Liver (tissue), 3 donors: Measurements from ENCODE around the gene MRPL10.

Experiments
- ATF3 ChIP-seq: IDR thresholded peaks from 2 replicates; pipeline ENCODE4 v1.6.1; 2016; ENCODE audit warnings: antibody characterized with exemption
- CTCF ChIP-seq: fragments of 150-350 bp; IDR thresholded peaks from 2 replicates; pipeline ENCODE4 v1.5.1; 2017; ENCODE audit warnings: improper control_type of control experiment, low read depth, low read length; ENCODE audit not compliant: missing input control
- GABPA ChIP-seq, 2 donors: IDR thresholded peaks in 1 of 2; conservative IDR thresholded peaks in 1 of 2; 2 replicates each; pipeline ENCODE4 v1.6.1; 2016; ENCODE audit warnings: antibody characterized with exemption in 2 of 2, mild to moderate bottlenecking in 1 of 2, moderate library complexity in 1 of 2
- NR2F2 ChIP-seq: IDR thresholded peaks from 2 replicates; pipeline ENCODE4 v1.6.1; 2016; ENCODE audit warnings: antibody characterized with exemption
- RAD21 ChIP-seq, 2 donors: IDR thresholded peaks; 2 replicates each; pipeline ENCODE4 v1.6.1; 2016; ENCODE audit warnings: antibody characterized with exemption in 2 of 2, mild to moderate bottlenecking in 2 of 2
- YY1 ChIP-seq: IDR thresholded peaks from 2 replicates; pipeline ENCODE4 v1.6.1; 2016; ENCODE audit warnings: antibody characterized with exemption, mild to moderate bottlenecking
- ZBTB33 ChIP-seq: IDR thresholded peaks from 2 replicates; pipeline ENCODE4 v1.6.1; 2016; ENCODE audit warnings: antibody characterized with exemption
- donor health status: healthy.
- donor health status: healthy.

GRCh38 chr17:47802341-47803022, 28.9 kb downstream of the MRPL10 start:
- TF ChIP-seq CTCF (peak; percentile 51), ATF3 (no peak), NR2F2 (no peak), ZBTB33 (no peak), RAD21 (IDR thresholded peaks at IDR 0.05) (peak; percentile 68 to 75), GABPA (IDR thresholded peaks at IDR 0.05 in 1 of 2, conservative IDR thresholded peaks at IDR 0.05 in 1 of 2) (no peak), YY1 (no peak)
